H9 (cell line): Measurements from ENCODE around the gene POLE3. TPM values are rescaled to one million over a fixed set of nuclear protein-coding genes. Genes with fewer than 3 reads are reported as not detected.

Experiments
- DNase-seq: peaks from one replicate; pipeline ENCODE4 v3.0.0-alpha.2; 2017
- H2AFZ ChIP-seq: one replicate; pipeline ENCODE4 v1.6.1; 2013; ENCODE audit warnings: mild to moderate bottlenecking, low read length, control low read depth, moderate library complexity
- H2AK5ac ChIP-seq: 2 replicates; pipeline ENCODE4 v1.6.1; 2013; ENCODE audit warnings: low read length, control low read depth, mixed read lengths; ENCODE audit not compliant: insufficient read length
- H2BK120ac ChIP-seq: one replicate; pipeline ENCODE4 v1.6.1; 2013; ENCODE audit warnings: low read depth, mild to moderate bottlenecking, low read length, control low read depth, inconsistent platforms; ENCODE audit not compliant: poor library complexity, severe bottlenecking
- H2BK12ac ChIP-seq: 2 replicates; pipeline ENCODE4 v1.6.1; 2013; ENCODE audit warnings: low read length, control low read depth, mixed read lengths, low read depth; ENCODE audit not compliant: insufficient read length
- H2BK15ac ChIP-seq: 2 replicates; pipeline ENCODE4 v1.6.1; 2013; ENCODE audit warnings: low read depth, low read length, control low read depth
- H2BK20ac ChIP-seq: one replicate; pipeline ENCODE4 v1.6.1; 2013; ENCODE audit warnings: low read depth, mild to moderate bottlenecking, low read length, control low read depth, inconsistent platforms; ENCODE audit not compliant: poor library complexity, severe bottlenecking
- H2BK5ac ChIP-seq: 2 replicates; pipeline ENCODE4 v1.6.1; 2013; ENCODE audit warnings: low read length, control low read depth, mixed read lengths; ENCODE audit not compliant: insufficient read length
- H3K14ac ChIP-seq: 2 replicates; pipeline ENCODE4 v1.6.1; 2013; ENCODE audit warnings: low read length, control low read depth; ENCODE audit not compliant: insufficient read depth
- H3K18ac ChIP-seq: 2 replicates; pipeline ENCODE4 v1.6.1; 2013; ENCODE audit warnings: low read depth, mild to moderate bottlenecking, mixed read lengths, low read length, control low read depth; ENCODE audit not compliant: insufficient read length
- H3K23ac ChIP-seq: 2 replicates; pipeline ENCODE4 v1.6.1; 2013; ENCODE audit warnings: low read length, control low read depth, mixed read lengths, low read depth; ENCODE audit not compliant: insufficient read length
- H3K23me2 ChIP-seq: 2 replicates; pipeline ENCODE4 v1.6.1; 2013; ENCODE audit warnings: low read depth, mild to moderate bottlenecking, mixed read lengths, low read length, control low read depth; ENCODE audit not compliant: insufficient read length, poor library complexity, severe bottlenecking
- H3K27ac ChIP-seq: 2 replicates; pipeline ENCODE4 v1.5.1; 2013; ENCODE audit warnings: low read length, control low read depth, mixed read lengths, low read depth; ENCODE audit not compliant: insufficient read length
- H3K27me3 ChIP-seq: 2 replicates; pipeline ENCODE4 v1.6.1; 2013; ENCODE audit warnings: low read length, control low read depth, inconsistent platforms; ENCODE audit not compliant: insufficient read depth
- H3K4ac ChIP-seq: 2 replicates; pipeline ENCODE4 v1.6.1; 2013; ENCODE audit warnings: low read depth, mild to moderate bottlenecking, control low read depth, inconsistent platforms, low read length, moderate library complexity
- H3K4me1 ChIP-seq: 2 replicates; pipeline ENCODE4 v1.6.1; 2013; ENCODE audit warnings: low read length, control low read depth, inconsistent platforms; ENCODE audit not compliant: insufficient read depth
- H3K4me2 ChIP-seq: 2 replicates; pipeline ENCODE4 v1.6.1; 2013; ENCODE audit warnings: low read length, control low read depth, mixed read lengths; ENCODE audit not compliant: insufficient read length, insufficient read depth
- H3K56ac ChIP-seq: 2 replicates; pipeline ENCODE4 v1.6.1; 2013; ENCODE audit warnings: low read depth, mild to moderate bottlenecking, mixed read lengths, low read length, control low read depth; ENCODE audit not compliant: insufficient read length
- H3K79me1 ChIP-seq: 2 replicates; pipeline ENCODE4 v1.6.1; 2013; ENCODE audit warnings: low read depth, mild to moderate bottlenecking, moderate library complexity, low read length, control low read depth, inconsistent platforms; ENCODE audit not compliant: insufficient read depth, poor library complexity, severe bottlenecking
- H3K79me2 ChIP-seq: 2 replicates; pipeline ENCODE4 v1.6.1; 2013; ENCODE audit warnings: low read length, control low read depth, inconsistent platforms; ENCODE audit not compliant: insufficient read depth
- H3K9ac ChIP-seq: 2 replicates; pipeline ENCODE4 v1.6.1; 2013; ENCODE audit warnings: low read length, control low read depth, mixed read lengths; ENCODE audit not compliant: insufficient read length; ENCODE audit errors: extremely low read depth
- H3K9me3 ChIP-seq: one replicate; pipeline ENCODE4 v1.6.1; 2013; ENCODE audit warnings: low read depth, low read length, inconsistent platforms; ENCODE audit not compliant: control insufficient read depth
- H3T11ph ChIP-seq: one replicate; pipeline ENCODE4 v1.6.1; 2013; ENCODE audit warnings: mild to moderate bottlenecking, low read length, control low read depth, inconsistent platforms
- H4K20me1 ChIP-seq: one replicate; pipeline ENCODE4 v1.6.1; 2013; ENCODE audit not compliant: control insufficient read depth, insufficient read length, insufficient read depth
- H4K5ac ChIP-seq: 2 replicates; pipeline ENCODE4 v1.6.1; 2013; ENCODE audit warnings: low read depth, mild to moderate bottlenecking, mixed read lengths, low read length, control low read depth; ENCODE audit not compliant: insufficient read length
- H4K8ac ChIP-seq: replicated peaks from 2 replicates; pipeline ENCODE4 v1.6.1; 2013; ENCODE audit warnings: low read length, control low read depth, mixed read lengths, low read depth; ENCODE audit not compliant: insufficient read length
- H4K91ac ChIP-seq: 2 replicates; pipeline ENCODE4 v1.6.1; 2013; ENCODE audit warnings: low read depth, mild to moderate bottlenecking, moderate library complexity, mixed read lengths, low read length, control low read depth; ENCODE audit not compliant: insufficient read length
- H3K27ac Mint-ChIP-seq, 3 experiments: 2 replicates in 2 of 3; 3 replicates in 1 of 3; pipeline ENCODE4 v1.8.0; 2020 to 2021; ENCODE audit warnings: mixed read lengths in 3 of 3, mild to moderate bottlenecking in 1 of 3, moderate library complexity in 1 of 3
- H3K27me3 Mint-ChIP-seq: 2 replicates; pipeline ENCODE4 v1.8.0; 2021; ENCODE audit warnings: low read depth, mild to moderate bottlenecking, moderate library complexity, mixed read lengths
- H3K36me3 Mint-ChIP-seq, 3 experiments: 2 replicates in 2 of 3; 3 replicates in 1 of 3; pipeline ENCODE4 v1.8.0; 2020 to 2021; ENCODE audit warnings: low read depth in 3 of 3, mixed read lengths in 3 of 3; ENCODE audit not compliant: insufficient read depth in 1 of 3
- H3K4me1 Mint-ChIP-seq, 2 experiments: 2 replicates each; pipeline ENCODE4 v1.8.0; 2020; ENCODE audit warnings: mixed read lengths in 2 of 2
- H3K4me3 Mint-ChIP-seq, 2 experiments: 2 replicates in 1 of 2; 3 replicates in 1 of 2; pipeline ENCODE4 v1.8.0; 2020 to 2021; ENCODE audit warnings: mild to moderate bottlenecking in 2 of 2, mixed read lengths in 2 of 2, moderate library complexity in 1 of 2
- H3K9me3 Mint-ChIP-seq, 2 experiments: 2 replicates in 1 of 2; 3 replicates in 1 of 2; pipeline ENCODE4 v1.8.0; 2020; ENCODE audit warnings: mild to moderate bottlenecking in 2 of 2, mixed read lengths in 2 of 2, moderate library complexity in 1 of 2
- CTCF ChIP-seq: fragments of 200-600 bp; sonication (generic); conservative IDR thresholded peaks from 3 replicates; pipeline ENCODE4 v1.8.0; 2021; ENCODE audit warnings: antibody characterized with exemption, mild to moderate bottlenecking
- WGBS: extraction: QIAGEN DNeasy Blood & Tissue Kit; methylation state at CpG from one replicate; pipeline ENCODE4 v1.1.7; 2013; ENCODE audit warnings: missing lambda C conversion rate, low lambda C conversion rate, mixed read lengths; ENCODE audit not compliant: insufficient read length; ENCODE audit errors: extremely low coverage; 5-methylcytosine and 5-hydroxymethylcytosine counted together
- total RNA-seq: library from RNA; stranded (reverse); gene quantifications from 2 replicates; pipeline ENCODE4 v1.2.1, GENCODE V29; 2021

POLE3 gene
- total RNA-seq, 1 experiment from 2014 or later: 82.4 TPM

GRCh38 chr9:113449376-113449775 is 38.9 kb upstream of the POLE3 start:
- Histone ChIP-seq H4K8ac (no peak overlapping the region), H3K18ac (no peak overlapping the region), H2BK120ac (no peak overlapping the region), H3K27me3 (no peaks in the 10 kb centered on the region), H3K23me2 (no peaks in the 10 kb centered on the region), H2AFZ (no peak overlapping the region), H4K91ac (no peak overlapping the region), H2BK12ac (no peak overlapping the region), H3K27ac (no peak overlapping the region), H3K56ac (no peak overlapping the region), H3T11ph (no peak overlapping the region), H3K14ac (no peak overlapping the region), H3K9ac (no peak overlapping the region), H2BK20ac (no peak overlapping the region), H3K79me2 (no peaks in the 10 kb centered on the region), H3K79me1 (no peaks in the 10 kb centered on the region), H3K4me1 (no peaks in the 10 kb centered on the region; the same call in 1 of the 2 replicates), H2BK15ac (no peak overlapping the region), H3K9me3 (no peaks in the 10 kb centered on the region), H3K4ac (no peak overlapping the region), H4K5ac (no peak overlapping the region), H3K4me2 (no peak overlapping the region), H2AK5ac (no peak overlapping the region), H2BK5ac (no peak overlapping the region), H4K20me1 (no peaks in the 10 kb centered on the region), H3K23ac (no peak overlapping the region)
- H3K36me3 Mint-ChIP-seq: no peaks in the 10 kb centered on the region
- DNase-seq: no peak
- no peak overlapping the region for H3K4me3 Mint-ChIP-seq
- no peak for TF ChIP-seq CTCF
- H3K27ac Mint-ChIP-seq: no peak overlapping the region
- peaks cover 7% of the 10 kb centered on the region in 2 experiments for H3K4me1 Mint-ChIP-seq
- WGBS: no CpG with 5 or more reads among the region's 2 CpGs
- no peaks in the 10 kb centered on the region for H3K9me3 Mint-ChIP-seq
- H3K27me3 Mint-ChIP-seq: no peaks in the 10 kb centered on the region
